NCI-H1048 (cell line): ENCODE results near the gene KCNJ15.

Experiments used
- DNase-seq: peaks from one replicate; lab custom pipeline; 2025; lab: John Stamatoyannopoulos, UW

The KCNJ15 gene

DNA sequence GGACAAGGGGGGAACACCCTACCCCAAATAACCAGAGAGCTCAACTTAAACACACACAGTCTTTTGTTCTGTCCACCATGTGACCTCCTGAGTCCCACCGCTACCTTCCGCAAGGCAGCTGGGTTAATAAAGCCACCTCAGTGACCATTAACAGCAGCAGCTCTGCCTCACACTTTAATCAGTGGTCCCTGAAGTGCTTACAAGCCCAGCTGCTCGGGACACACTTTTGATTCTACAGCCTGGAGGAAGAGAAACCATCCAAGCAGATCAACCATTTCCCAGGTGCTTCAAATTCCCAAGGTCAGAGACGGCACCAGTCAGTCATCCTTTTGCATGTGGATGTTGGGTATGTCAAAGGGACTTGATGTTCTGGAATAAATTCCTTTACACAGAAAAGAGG lies 70.1 kb downstream of the KCNJ15 start:
- no peak for DNase-seq

DNA sequence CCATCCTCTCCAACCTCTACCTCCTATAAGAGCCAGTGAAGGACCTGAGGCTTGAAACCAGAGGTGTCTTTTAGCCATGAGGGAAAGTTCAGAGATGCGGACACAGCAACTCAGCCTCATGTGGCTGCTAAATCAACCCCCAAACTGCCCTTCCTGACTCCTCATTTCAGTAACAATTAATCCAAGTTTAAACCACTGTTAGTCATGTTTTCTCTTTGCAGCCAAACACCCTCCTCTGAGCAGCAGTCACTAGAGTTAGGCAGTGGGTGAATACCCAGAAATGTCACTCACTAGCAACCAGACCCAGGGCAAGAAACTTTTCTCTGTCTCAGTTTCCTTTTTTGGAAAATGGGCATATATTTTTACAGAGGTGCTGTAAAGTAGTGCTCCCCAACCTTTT lies 71.2 kb downstream of the KCNJ15 start:
- no peak for DNase-seq

DNA sequence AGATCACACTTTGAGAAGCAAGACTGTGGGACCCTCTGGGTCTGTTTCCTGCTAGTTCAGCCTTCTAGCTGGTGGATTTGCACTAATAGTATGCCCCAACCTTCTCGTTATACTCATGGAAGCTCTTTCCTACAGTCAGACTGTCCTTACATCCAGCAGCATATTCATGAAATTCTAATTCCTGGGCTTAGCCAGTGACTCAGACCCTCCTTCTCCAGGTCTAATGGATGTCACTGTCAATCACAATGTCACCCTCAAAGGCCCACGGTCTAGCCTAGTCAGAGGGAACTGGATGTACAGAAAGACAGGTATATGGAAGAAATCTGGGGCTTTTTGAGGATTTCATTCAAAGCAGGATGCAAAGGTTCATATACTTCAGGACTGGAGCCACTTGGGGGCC lies 72.4 kb downstream of the KCNJ15 start:
- DNase-seq: no peak

DNA sequence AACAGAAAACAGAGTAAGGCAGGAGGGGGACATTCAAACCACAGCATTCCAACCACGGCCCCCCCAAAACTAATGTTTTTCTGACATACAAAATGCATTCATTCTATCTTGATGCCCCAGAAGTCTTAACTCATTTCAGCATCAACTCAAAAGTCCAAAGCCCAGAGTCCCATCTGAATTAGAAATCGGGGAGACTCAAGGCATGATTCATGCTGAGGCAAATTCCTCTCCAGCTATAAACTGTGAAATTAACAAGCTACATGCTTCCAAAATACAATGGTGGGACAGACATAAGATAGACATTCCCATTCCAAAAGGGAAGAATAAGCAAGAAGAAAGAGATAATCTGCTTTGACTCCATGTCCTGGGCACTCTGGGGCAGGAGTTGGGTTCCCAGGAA lies 73.9 kb downstream of the KCNJ15 start:
- no peak for DNase-seq

DNA sequence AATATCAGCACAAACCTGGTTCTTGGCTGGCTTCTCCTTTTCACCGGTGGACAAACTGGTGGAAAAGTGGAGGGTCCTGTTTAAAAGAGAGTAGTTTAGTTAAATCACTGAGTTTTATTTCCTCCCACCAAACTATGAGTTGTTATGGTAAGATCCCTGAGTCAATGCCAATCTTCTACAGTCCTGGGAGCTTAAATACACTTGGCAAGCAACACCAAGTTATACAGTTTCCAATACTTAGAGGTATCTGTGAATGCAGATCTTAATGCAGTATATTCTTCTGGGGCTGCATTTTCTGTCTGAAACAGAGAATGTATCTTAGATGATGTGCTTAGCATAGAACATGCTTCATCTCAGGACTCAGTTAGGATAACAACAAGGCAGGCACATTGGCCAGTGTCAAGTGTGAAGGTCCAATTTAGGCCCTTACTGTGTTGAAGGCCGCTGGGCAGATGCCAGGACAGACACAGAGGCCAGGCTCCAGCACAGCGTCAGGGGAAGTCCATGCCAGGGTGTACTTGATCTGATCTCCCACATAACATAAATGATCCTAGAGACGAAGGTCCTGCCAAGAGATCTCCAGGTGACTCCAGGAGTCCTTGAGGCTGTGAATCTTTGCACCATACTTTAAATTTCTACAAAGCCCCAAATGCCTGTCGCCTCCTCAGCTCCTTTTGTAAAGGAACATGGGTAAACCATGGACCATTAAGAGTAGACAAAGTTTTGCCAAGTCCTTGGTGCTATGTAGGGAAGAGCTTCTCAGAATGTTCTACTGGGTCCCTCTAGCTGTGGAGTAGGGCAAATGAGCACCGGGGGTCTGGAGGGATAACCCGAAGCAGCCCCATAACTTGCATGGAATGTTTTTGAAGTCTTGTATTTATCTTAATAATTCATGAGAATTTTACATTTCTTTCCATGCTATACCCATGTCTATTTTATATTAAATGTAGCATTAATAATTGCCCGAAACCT lies 76.8 kb downstream of the KCNJ15 start:
- no peak for DNase-seq

DNA sequence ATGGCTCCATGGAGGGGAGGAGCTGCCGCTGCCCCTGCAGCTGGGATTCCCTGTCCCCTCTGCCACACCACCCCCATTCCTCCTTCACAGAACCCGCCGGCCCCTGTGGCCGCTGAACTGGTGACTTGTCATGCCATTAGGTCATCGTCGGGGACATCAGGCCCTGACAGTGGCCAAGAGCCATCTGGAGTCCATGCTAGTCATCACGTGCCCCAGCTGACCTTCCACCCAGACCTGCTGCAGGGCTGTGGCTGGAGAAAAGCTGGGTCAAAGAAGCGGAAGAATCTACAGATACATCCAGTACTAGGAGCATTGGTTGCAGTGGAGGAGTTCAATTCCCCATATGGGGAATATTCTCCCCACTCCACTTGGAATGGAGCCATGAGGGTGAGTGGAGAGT lies 78.1 kb downstream of the KCNJ15 start:
- DNase-seq: no peak

DNA sequence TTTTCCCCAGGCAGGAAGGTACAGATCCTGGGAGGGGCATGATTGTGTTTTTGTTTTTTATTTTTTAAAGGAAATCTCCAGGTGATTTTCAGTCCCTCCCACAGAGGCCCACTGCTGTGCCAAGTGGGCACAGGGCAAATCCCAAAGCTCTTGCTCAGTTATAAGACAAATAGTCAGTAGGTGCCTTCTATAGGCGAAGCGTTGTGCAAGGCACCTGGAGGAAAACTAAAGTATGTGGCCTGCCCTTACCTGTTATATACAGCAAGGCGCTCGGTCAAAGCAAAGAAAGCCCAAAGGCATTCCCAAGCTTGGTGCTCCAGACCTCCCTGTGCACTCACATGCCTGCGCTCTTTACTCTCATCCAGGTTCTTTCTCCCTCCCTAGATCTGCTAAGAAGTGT lies 81.0 kb downstream of the KCNJ15 start:
- DNase-seq: no peak

DNA sequence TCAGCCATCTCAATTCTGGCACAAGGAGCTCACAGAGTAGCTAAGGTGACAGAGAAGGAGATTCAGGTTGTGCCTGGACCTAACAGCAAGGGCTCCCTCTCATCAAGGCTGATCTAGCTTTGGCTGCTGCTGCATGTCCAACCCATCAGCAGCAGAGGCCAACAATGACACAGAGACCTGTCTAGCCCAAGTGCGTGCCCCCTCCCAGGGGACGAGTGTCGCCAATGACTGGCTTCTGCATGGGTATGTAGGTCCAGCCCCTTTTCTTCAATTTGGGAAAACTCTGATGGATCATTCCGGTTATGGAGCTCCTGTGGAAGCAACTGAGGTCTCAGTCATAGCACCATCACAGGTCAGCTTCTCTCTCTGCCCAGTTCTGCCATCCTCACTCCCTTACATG lies 83.3 kb downstream of the KCNJ15 start:
- DNase-seq: no peak

DNA sequence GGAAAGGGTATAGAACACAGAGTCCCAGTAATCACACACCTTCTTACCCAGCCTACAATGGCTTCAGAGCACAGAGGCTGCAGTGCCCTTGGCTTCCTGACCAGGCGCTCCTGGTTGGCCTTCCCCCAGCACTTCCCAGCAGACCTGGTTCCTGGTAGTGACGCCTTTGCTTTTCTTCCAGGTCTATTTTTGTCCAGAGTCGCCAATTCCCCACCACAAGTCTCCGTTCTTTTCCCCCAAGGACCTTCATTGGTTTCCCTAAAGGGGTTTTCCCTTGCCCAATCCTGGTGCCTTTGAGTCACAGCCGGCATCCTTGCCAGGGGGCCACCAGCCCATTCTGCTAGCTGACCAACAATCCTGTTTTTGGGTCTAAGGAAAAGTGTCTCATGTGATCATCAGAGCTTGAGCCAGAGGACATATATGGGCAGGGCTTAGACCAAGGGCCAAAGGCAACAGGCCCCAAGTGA lies 84.8 kb downstream of the KCNJ15 start:
- DNase-seq: no peak

DNA sequence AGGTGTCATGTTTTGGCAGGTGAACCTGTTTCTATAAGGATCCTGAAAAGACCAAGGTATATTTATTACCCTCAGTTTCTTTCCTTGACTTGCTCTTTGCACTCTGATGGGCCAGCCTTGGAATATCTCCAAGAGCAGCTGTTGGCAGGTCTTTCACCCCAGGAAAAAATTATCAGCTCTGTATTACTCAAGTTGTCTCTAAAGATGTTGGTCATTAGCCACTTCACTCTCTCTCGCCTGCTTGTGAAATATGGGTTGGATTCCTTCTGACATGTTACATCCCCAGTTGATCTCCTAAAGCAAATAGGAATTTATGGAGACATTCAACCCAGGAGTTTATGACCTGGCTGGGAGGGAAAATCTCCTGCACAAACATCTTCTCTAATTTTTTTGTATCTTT lies 85.9 kb downstream of the KCNJ15 start:
- no peak for DNase-seq

DNA sequence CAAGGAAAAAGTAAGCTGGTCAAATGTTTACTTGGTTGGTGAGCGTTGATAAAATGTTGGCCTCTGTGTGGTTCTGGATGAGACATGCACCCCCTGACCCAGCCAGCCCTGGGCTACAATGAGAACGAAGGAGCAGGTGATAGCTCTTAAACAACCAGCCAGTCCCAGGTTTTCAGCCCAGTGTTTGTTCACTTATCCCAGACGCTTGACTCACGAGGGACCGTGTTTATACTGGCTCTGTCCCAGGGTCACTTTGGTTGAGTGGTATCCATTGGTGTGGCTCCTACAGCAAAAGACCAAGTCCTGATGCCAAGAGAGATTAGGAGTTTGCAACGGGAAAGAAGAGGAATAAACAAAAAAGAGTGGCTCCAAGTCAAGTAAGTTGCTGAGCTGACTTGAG lies 86.9 kb downstream of the KCNJ15 start:
- DNase-seq: no peak

DNA sequence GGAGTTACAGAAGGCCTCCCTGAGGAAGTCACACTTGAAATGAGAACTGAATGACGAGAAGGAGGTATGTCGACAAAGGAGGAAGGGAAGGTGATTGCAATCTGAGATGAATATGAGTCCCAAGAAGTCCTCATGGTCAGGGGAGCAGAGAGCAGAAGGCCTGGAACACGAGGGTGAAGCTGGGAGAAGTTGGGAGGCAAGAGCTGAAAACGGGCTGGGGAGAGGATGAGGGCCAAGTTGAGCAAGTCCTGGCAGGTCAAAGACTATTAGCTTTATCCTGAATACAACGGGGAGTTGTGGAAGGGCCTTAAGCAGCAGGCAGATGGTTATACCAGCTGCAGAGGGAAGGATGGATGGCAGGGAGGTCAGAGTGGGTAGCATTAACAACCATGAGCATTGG lies 89.5 kb downstream of the KCNJ15 start:
- no peak for DNase-seq

DNA sequence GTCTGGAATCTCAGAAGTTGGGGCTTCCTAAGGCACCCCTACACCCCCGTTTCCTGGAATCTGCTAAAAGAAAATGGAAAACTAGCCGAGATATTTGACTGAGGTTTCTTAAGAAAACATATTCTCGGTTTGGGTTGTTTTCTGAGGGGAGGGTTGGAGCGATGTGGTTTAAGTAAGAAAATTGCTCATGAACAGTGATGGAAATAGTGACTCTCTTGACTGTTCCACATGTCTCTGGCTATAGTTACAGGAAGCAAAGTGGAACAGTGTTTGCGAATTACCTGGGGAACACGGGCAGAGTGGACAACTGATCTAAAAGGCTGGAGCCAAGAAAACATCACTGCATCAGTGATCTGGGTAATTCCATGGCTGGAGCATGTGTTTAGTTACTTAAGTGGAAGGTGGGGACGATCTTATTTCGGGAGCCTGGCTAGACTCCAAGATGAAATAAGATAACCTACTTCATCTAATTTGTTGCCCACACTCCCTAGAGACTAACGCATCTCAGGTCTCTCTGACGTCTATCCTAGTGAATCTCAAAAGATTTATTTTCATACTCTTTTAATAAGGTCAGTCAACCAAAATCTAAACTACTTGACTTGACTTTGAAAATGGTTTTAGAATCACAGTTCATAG lies 92.4 kb downstream of the KCNJ15 start:
- DNase-seq: no peak

DNA sequence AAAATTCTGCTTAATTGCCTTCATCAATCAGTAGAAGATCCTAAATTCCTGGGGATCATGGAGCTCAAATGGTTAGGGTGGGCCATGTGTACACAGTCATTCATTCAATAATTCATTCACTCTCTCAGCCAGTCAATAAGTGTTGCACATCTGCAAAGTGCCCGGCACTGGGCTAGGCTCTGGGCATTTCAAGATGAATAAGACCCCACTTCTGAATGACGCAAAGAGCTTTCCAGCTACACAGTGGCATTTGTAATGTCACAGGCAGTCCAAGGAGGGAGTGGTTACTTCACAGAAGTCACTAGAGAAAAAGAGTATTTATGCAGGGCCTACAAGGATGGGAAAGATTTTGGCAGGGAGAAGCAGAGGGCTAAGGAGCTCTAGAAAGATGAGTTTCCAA lies 93.2 kb downstream of the KCNJ15 start:
- no peak for DNase-seq

DNA sequence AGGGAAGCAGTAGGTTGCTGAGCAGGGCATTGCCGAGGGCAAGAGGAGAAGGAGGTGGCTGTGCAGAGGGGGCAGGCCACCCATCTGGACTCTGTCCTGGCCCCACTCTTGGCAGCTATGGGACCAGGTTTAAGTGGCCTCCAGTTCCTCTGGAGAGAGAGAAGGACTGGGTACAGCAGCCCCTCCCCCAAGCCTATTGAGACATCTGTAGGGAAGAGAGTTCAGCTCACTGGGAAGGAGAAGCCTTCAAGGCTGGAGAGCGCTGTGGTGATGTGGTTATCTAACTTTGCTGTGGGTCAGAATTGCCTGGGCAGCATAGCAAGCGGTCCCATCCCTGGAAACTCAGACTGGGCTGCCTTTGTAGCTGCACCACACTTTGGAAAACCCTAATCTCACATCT lies 93.9 kb downstream of the KCNJ15 start:
- no peak for DNase-seq

DNA sequence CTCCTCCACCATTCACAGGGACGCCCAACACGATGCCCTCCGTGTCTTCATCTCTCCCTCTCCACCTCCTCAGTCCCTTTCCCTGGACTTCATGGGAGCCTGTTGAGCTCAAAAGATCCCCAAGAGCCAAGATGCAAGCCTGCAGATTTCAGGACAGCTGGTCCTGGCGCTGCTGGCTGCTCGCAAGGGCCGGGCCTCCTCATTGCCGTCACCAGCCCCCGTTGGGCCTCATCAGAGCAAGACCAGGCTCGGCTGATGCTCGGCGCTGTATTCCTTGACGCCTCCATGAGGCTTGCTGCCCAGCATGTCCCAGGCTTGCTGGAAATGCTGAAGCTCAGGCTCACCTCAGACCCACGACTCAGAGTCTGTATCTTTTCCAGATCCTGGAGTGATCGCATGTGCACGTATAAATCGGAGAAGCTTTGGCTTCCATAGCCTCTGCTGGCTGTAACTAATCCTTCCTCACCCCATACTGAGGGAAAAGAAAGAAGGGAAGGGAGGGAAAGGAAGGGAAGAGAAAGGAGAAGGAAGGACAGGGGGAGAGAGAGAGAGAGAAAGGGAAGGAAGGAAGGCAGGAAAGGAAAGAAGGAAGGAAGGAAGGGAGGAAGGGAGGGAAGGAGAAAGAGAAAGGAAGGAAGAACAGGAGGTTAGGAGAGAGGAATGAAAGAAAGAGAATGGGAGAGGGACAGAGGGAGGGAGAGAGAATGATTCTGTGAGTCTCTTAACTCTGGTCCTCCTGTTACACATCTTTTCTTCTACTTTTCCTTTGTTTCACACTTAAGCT lies 94.6 kb downstream of the KCNJ15 start:
- DNase-seq: no peak

DNA sequence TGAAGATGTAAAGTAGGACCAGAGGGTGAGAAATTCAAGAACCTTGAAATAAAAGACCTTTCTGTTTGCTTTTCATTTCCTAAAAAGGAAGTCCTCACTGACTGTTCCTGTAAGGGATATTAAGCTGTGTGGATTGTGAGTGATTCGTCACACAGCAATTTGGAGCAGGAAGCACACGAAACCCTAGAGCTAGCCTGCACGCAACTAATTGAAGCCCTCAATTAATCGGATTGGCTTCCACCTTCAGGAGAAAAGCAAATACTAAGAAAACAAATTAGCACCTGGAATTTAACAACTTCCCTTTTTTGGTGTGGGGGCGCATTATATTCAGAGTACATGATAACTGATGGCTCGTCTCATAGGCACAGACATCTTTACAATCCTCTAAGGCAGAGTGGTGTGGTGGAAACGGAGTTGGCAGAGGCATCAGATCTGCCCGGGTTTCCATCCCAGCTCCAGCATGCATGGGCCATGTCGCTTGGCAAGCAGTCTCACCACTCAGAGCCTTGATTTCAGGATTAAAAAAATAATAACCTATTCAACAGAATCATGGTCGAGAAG lies 95.2 kb downstream of the KCNJ15 start:
- DNase-seq: no peak

DNA sequence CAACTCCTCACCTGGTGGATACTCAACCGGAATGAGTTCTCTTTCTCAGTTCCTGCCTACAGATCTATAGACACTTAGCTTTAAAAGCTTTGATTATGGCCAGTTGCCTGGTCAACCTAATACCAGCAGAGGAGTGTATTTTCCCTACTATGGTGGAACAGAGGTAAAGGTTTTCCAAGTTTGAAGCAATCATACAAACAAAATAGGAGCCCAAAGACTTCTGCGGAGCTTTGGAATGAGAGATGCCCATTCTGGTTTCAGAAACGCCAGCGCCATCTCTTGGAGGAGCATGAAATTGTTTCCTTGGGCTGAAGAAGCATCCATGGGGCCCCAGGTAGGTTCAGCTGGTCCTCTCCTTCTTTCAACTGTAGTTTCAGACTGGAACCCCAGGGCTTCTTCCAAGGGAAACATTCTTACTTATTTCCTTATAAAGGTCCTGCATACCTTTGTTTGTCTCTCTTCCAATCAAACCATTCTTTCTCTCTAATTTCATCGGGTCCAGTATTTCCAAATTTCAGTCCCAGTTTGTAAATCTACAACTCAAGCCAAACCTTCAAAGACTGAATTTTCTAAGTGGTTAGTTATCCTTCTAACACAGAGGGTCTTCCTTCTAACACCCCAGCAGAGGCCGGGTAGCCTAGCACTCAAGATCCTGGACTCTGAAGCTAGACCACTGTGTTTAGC lies 95.9 kb downstream of the KCNJ15 start:
- no peak for DNase-seq

DNA sequence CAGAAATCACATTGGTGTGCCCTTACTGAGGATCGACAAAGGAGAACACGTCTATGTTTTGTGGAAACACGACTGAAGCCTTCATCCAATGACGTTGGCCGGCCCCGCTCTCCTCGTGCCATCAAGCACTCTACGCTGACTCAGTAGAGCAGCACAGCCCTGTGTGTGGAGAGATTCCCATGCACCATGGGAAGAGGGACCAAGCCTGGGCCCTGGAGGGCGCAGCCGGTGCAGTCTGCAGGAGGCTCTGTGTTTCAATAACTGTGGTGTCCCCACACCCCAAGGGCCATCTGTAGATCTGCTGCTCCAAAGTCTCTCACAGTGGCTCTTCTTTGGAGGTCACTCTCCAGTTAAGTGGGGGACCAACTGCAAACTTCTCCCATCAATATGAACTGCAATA lies 97.4 kb downstream of the KCNJ15 start:
- DNase-seq: no peak

DNA sequence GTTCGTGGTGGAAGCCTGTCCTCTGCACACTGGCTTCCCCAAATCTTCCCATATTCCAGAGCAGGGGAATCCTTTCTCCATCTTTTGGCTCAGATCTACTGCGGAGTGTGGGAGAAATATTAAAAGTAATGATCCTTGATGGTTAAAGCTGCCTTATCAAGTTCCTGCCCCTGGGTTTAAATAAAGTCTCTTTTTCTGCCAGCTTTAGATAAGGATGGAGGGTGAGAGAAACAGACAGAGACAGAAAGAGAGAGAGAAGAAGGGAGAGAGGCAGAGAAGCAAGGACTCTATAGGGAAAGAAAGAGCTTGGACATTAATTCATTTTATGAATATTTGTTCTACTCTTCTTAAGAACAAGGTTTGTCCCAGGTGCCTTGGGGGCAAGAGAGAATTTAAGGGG lies 98.0 kb downstream of the KCNJ15 start:
- no peak for DNase-seq

DNA sequence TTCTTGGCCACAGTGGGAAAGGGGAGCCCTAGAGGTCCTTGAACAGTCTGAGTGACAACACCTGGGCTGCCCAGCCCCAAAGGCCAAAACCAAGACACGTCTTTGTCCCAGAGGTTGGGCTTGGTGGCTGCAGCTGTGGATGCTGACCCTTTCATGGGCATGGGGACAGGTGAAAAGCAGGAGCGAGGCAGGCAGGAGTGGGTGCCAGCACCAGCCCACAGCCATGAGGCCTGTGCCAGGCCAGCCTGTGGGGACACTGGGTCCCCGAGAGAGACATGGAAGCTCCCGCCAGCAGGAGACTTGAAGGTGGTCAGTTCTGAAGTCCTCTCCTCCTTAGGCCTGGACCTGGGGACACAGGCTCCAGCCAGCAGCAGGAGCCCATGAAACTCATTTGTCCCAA lies 98.6 kb downstream of the KCNJ15 start:
- DNase-seq: no peak
